PC-9 (cell line): ENCODE measurements around the gene FYN. TPM values are rescaled to one million over a fixed set of nuclear protein-coding genes. Genes with fewer than 3 reads are reported as not detected.
"Not testable (repeated sequence)": the region's sequence is repeated elsewhere in the genome, so short reads cannot be mapped to it uniquely, and the experiment has no call there.

ENCODE experiments used
- BruUV-seq: library from RNA; stranded (reverse); fragments of 400-500 nt; replicated peaks from 2 replicates; lab custom pipeline; 2021; lab: Mats Ljungman, UMichigan
- CTCF ChIA-PET: fragments of 300-600 bp; sonication (Branson Sonifier 250); formaldehyde crosslinking; loops from one replicate; lab custom pipeline; 2022; ENCODE audit warnings: antibody characterized with exemption; lab: Charles Lee
- POLR2A ChIA-PET: fragments of 300-600 bp; sonication (Branson Sonifier 250); formaldehyde crosslinking; loops from one replicate; lab custom pipeline; 2022; ENCODE audit warnings: antibody characterized with exemption; ENCODE audit not compliant: unreplicated experiment; lab: Charles Lee
- DNase-seq, 2 experiments: peaks; one replicate each; pipeline versions ENCODE4 v3.0.0 to v3.0.0-alpha.2; 2015 to 2022; ENCODE audit warnings: mixed read lengths in 1 of 2
- H2AFZ ChIP-seq: fragments of 200-600 bp; sonication (generic); 2 replicates; pipeline ENCODE4 v1.8.1; 2017; ENCODE audit warnings: antibody characterized with exemption
- H3F3A ChIP-seq: fragments of 200-600 bp; sonication (generic); 2 replicates; pipeline ENCODE4 v1.8.1; 2017; ENCODE audit warnings: antibody characterized with exemption, mild to moderate bottlenecking, low read depth; ENCODE audit not compliant: insufficient read depth
- H3K27ac ChIP-seq: fragments of 200-600 bp; sonication (generic); 2 replicates; pipeline ENCODE4 v1.6.1; 2016; ENCODE audit warnings: mixed run types
- H3K27me3 ChIP-seq: fragments of 200-600 bp; sonication (generic); 2 replicates; pipeline ENCODE4 v1.6.1; 2016; ENCODE audit warnings: low read depth, mixed run types; ENCODE audit not compliant: insufficient read depth
- H3K36me3 ChIP-seq: fragments of 200-600 bp; sonication (generic); 2 replicates; pipeline ENCODE4 v1.6.1; 2016; ENCODE audit warnings: low read depth, mixed run types
- H3K4me1 ChIP-seq: fragments of 200-600 bp; sonication (generic); replicated peaks from 2 replicates; pipeline ENCODE4 v1.6.1; 2016; ENCODE audit warnings: mixed run types; ENCODE audit not compliant: insufficient read depth
- H3K4me2 ChIP-seq: fragments of 200-600 bp; sonication (generic); 2 replicates; pipeline ENCODE4 v1.6.1; 2017; ENCODE audit warnings: mixed run types
- H3K4me3 ChIP-seq: fragments of 200-600 bp; sonication (generic); 2 replicates; pipeline ENCODE4 v1.6.1; 2016; ENCODE audit warnings: mixed run types
- H3K79me2 ChIP-seq: fragments of 200-600 bp; sonication (generic); 2 replicates; pipeline ENCODE4 v1.6.1; 2017; ENCODE audit warnings: low read depth, mixed run types
- H3K9me2 ChIP-seq: fragments of 200-600 bp; sonication (generic); 2 replicates; pipeline ENCODE4 v1.8.1; 2017; ENCODE audit warnings: mild to moderate bottlenecking; ENCODE audit not compliant: insufficient read depth
- H3K9me3 ChIP-seq: fragments of 200-600 bp; sonication (generic); 2 replicates; pipeline ENCODE4 v1.8.1; 2016; ENCODE audit warnings: low read depth; ENCODE audit not compliant: insufficient read depth
- H4K20me1 ChIP-seq: fragments of 200-600 bp; sonication (generic); 2 replicates; pipeline ENCODE4 v1.8.1; 2017; ENCODE audit not compliant: insufficient read depth
- EZH2 ChIP-seq: fragments of 200-600 bp; sonication (generic); IDR thresholded peaks from 2 replicates; pipeline ENCODE4 v1.8.0; 2017; ENCODE audit warnings: antibody characterized with exemption, low read depth
- intact Hi-C: fragments of 100-400 bp; cut with micrococcal nuclease; formaldehyde crosslinking; loops from one replicate; pipeline ENCODE4 v1.10.0; 2022; ENCODE audit not compliant: unreplicated experiment
- total RNA-seq: library from RNA; stranded (reverse); gene quantifications from 2 replicates; pipeline ENCODE4 v1.2.3, GENCODE V29; 2021
- TF ChIP-seq, protein P1 (sequence below): fragments of 200-600 bp; sonication (generic); conservative IDR thresholded peaks from 2 replicates; pipeline ENCODE4 v1.6.1; 2017; ENCODE audit warnings: mixed run types, antibody characterized with exemption, mild to moderate bottlenecking, moderate library complexity

FYN gene
- total RNA-seq, 1 experiment from 2014 or later = 53.3 TPM

DNA sequence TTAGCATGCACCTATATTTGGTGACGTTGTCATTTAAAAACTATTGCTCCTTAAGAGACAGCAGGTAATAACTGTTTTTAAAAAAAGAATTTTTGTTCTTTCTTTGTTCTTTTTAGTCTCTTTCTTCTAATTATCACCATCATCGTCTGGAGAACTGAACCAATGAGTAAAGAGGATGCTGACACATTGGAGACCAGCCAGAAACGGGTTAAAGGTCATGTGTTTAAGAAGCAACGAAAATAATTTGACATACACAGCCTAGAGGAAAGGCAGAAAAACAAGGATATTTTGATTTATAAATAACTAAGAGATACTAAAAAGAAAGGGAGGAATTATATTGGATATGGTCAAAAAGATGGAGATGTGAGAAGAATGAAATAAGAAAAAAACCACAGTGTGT, 19.2 kb upstream of the FYN start:
- ChIA-PET POLR2A (no interaction called here), CTCF (no interaction called here)
- Histone ChIP-seq H3K9me3 (no peaks in the 10 kb centered on the region), H4K20me1 (no peaks in the 10 kb centered on the region), H3K36me3 (no peaks in the 10 kb centered on the region), H3K4me1 (no peaks in the 10 kb centered on the region), H3K79me2 (no peaks in the 10 kb centered on the region), H2AFZ (no peak overlapping the region), H3F3A (no peaks in the 10 kb centered on the region), H3K9me2 (0 out of 2 replicates have a peak, but pooled peaks cover 6% of the 10 kb centered on the region), H3K4me2 (no peak overlapping the region), H3K27ac (no peak overlapping the region), H3K27me3 (no peaks in the 10 kb centered on the region), H3K4me3 (no peak overlapping the region)
- DNase-seq = no peak
- no peak for TF ChIP-seq EZH2
- TF ChIP-seq, protein P1, sequence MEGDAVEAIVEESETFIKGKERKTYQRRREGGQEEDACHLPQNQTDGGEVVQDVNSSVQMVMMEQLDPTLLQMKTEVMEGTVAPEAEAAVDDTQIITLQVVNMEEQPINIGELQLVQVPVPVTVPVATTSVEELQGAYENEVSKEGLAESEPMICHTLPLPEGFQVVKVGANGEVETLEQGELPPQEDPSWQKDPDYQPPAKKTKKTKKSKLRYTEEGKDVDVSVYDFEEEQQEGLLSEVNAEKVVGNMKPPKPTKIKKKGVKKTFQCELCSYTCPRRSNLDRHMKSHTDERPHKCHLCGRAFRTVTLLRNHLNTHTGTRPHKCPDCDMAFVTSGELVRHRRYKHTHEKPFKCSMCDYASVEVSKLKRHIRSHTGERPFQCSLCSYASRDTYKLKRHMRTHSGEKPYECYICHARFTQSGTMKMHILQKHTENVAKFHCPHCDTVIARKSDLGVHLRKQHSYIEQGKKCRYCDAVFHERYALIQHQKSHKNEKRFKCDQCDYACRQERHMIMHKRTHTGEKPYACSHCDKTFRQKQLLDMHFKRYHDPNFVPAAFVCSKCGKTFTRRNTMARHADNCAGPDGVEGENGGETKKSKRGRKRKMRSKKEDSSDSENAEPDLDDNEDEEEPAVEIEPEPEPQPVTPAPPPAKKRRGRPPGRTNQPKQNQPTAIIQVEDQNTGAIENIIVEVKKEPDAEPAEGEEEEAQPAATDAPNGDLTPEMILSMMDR = no peak
- intact Hi-C loops = no loop called here
- BruUV-seq = no TSS peak

DNA sequence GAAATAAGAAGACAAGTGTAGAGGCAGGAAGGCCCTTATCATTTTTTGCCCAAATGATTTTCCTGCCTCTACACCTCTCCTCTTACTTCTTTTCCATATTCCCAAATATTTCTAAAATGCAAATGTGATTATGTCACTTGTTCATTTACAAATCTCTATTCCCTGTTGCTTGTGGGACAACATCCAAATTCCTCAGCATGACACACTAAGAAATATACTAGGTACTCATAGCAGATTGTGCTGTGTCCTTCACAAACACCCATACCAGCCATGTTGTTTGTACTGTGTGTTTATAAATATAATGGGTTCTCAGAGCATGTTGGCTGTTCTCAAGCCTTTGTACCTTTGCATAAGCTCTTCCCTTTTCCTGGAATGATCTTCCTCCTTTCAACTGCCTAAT, 17.7 kb upstream of the FYN start:
- Histone ChIP-seq H3K27ac (no peak overlapping the region), H3K27me3 (no peaks in the 10 kb centered on the region), H2AFZ (peak overlapping the region; percentile 20; the same call in 1 of the 2 replicates), H3K4me3 (no peak overlapping the region), H3K4me2 (no peak overlapping the region), H3K79me2 (no peaks in the 10 kb centered on the region), H3F3A (no peaks in the 10 kb centered on the region), H3K4me1 (no peaks in the 10 kb centered on the region), H3K9me3 (no peaks in the 10 kb centered on the region), H3K36me3 (no peaks in the 10 kb centered on the region), H3K9me2 (0 out of 2 replicates have a peak, but pooled peaks cover 6% of the 10 kb centered on the region), H4K20me1 (no peaks in the 10 kb centered on the region)
- no peak for TF ChIP-seq EZH2
- TF ChIP-seq, protein P1 = no peak
- POLR2A ChIA-PET = no interaction called here
- DNase-seq = no peak
- no TSS peak for BruUV-seq
- intact Hi-C loops = no loop called here
- CTCF ChIA-PET = interaction anchor here (0.6 to 0.7 kb wide), 2 partner anchors 197 to 1321 kb away, joined by 3 to 5 read pairs; partner anchors contain the start of genes FAM229B and TUBE1

DNA sequence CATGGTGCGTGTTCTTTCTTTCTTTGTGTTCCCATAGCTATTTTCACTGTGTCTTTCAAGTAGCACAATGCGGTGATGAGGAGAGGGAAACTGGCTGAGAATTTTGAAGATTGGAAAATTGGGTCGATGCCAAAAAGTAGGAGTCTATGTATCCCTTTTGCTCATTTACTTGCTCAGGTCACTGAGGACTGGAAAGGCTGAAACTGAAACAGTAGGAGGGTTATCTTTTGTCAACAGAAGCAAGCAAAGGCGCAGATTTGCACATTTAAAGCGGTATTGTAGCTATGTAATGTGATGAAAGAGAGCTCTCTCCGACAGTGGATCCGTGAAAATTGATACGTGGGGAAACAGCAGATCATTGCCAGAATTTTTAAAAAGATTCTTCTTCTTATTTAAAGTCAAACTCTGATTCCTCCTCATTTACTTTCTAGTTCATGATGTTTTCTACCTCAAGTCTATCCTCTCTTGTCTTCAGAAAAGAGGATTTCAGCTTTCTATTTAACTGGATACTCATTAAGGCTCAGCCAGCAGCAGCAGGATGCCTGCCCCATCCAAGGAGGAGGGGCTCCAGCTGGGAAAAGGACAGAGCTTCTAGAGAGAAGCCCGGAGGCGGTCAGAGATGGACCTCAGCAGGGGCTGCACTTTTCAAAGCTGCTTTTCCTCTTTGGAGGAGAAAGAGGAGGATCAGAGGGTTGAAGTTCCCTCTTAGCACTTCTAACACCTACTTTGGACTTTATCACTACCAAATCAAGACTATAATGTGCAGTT, 15.9 kb upstream of the FYN start:
- BruUV-seq = no TSS peak
- H4K20me1 ChIP-seq = no peaks in the 10 kb centered on the region
- no peaks in the 10 kb centered on the region for H3K27me3 ChIP-seq
- TF ChIP-seq EZH2 = no peak
- TF ChIP-seq, protein P1 = no peak
- H3K4me2 ChIP-seq = no peak overlapping the region
- no peaks in the 10 kb centered on the region for H3F3A ChIP-seq
- no peaks in the 10 kb centered on the region for H3K79me2 ChIP-seq
- H3K27ac ChIP-seq = no peak overlapping the region
- ChIA-PET POLR2A (no interaction called here), CTCF (no interaction called here)
- no peaks in the 10 kb centered on the region for H3K9me3 ChIP-seq
- no peak overlapping the region for H2AFZ ChIP-seq
- H3K4me3 ChIP-seq = no peak overlapping the region
- DNase-seq = no peak
- 0 out of 2 replicates have a peak, but pooled peaks cover 6% of the 10 kb centered on the region for H3K9me2 ChIP-seq
- H3K4me1 ChIP-seq = no peaks in the 10 kb centered on the region
- no peaks in the 10 kb centered on the region for H3K36me3 ChIP-seq
- intact Hi-C loops = no loop called here

DNA sequence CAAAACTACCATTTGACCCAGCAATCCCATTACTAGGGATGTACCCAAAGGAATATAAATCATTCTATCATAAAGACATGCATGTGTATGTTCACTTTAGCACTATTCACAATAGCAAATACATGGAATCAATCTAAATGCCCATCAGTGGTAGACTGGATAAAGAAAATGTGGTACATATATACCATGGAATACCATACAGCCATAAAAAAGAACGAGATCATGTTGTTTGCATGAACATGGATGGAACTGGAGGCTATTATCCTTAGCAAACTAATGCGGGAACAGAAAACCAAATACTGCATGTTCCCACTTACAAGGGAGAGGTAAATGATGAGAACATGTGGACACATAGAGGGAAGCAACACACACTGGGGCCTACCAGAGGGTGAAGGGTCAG, 13.5 kb upstream of the FYN start:
- H3K4me1 ChIP-seq, intact Hi-C loops, H3K27ac ChIP-seq, H3K27me3 ChIP-seq, H4K20me1 ChIP-seq, H3K79me2 ChIP-seq, H3K4me2 ChIP-seq, H3K4me3 ChIP-seq, BruUV-seq, H2AFZ ChIP-seq, H3F3A ChIP-seq, H3K9me3 ChIP-seq, DNase-seq, H3K9me2 ChIP-seq, H3K36me3 ChIP-seq: not testable (repeated sequence)
- ChIA-PET CTCF (interaction anchor here (0.5 kb wide), 1 partner anchor 459 kb away, joined by 4 read pairs; no protein-coding TSS in a partner anchor), POLR2A (interaction anchor here (0.5 kb wide), 1 partner anchor 108 kb away, joined by 3 read pairs; no protein-coding TSS in a partner anchor)
